H7 (cell line): ENCODE data around the gene PASK. TPM values are rescaled to one million over a fixed set of nuclear protein-coding genes. Genes with fewer than 3 reads are reported as not detected.

ENCODE experiments used
- DNase-seq: peaks from one replicate; pipeline ENCODE4 v3.0.0; 2012
- H3K27me3 ChIP-seq: 2 replicates; pipeline ENCODE4 v1.6.0; 2011; ENCODE audit warnings: mild to moderate bottlenecking, low read length; ENCODE audit not compliant: control insufficient read depth, insufficient read depth
- H3K36me3 ChIP-seq: replicated peaks from 2 replicates; pipeline ENCODE4 v1.5.1; 2011; ENCODE audit warnings: low read length; ENCODE audit not compliant: control insufficient read depth, insufficient read depth
- H3K4me3 ChIP-seq: 2 replicates; pipeline ENCODE4 v1.5.1; 2011; ENCODE audit warnings: low read depth, mild to moderate bottlenecking, control low read depth, low read length, moderate library complexity; ENCODE audit not compliant: insufficient read depth
- total RNA-seq: library from RNA; depleted of rRNA; stranded (reverse); fragments of >200 nt; shearing (Covaris generic); gene quantifications from 2 replicates; pipeline ENCODE4 v1.2.3, GENCODE V29; 2014

PASK gene
- total RNA-seq, 1 experiment from 2014 or later = 20.6 TPM

DNA sequence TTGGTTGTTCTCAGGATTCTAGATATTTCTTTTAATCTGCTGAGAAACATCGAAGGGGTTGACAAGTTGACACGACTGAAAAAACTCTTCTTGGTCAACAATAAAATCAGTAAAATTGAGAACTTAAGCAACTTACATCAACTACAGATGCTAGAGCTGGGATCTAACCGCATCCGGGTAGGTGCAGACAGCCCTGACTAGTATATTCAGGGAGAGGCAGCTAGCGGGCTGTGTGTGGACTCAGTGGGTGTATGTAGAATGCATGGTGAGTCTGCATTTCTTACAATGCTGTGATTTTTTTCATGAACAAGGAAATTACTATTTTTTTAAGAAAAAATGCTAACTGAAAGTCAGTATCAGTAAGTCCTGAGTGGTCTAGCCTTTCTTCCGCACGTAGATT, 11.0 kb upstream of the PASK start:
- Histone ChIP-seq H3K4me3 (no peak overlapping the region), H3K36me3 (peaks cover 10% of the 10 kb centered on the region), H3K27me3 (no peaks in the 10 kb centered on the region)
- no peak for DNase-seq

GRCh38 chr2:241159116-241159515, 9.8 kb upstream of the PASK start:
- no peak overlapping the region for H3K4me3 ChIP-seq
- no peak for DNase-seq
- H3K27me3 ChIP-seq = no peaks in the 10 kb centered on the region
- H3K36me3 ChIP-seq = peaks cover 8% of the 10 kb centered on the region

DNA sequence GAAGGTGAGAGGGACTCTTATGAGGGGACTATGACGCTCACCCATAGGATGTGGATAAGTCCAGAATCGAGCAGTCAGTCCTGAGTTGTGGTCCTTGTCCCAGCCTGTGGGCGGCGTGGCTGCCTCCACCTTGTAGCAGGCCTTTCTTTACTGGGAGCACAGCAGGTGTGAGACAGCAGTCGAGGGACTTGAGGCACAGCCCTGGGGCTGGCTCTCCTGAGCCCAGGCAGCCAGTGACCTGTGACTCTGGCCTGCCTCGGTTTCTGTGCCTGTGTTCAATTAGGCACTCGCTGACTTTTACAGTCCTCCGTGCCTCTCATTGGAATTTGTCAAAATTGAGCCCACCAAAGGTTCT, 9.3 kb upstream of the PASK start:
- Histone ChIP-seq H3K27me3 (no peaks in the 10 kb centered on the region), H3K4me3 (no peak overlapping the region), H3K36me3 (peaks cover 3% of the 10 kb centered on the region)
- no peak for DNase-seq

DNA sequence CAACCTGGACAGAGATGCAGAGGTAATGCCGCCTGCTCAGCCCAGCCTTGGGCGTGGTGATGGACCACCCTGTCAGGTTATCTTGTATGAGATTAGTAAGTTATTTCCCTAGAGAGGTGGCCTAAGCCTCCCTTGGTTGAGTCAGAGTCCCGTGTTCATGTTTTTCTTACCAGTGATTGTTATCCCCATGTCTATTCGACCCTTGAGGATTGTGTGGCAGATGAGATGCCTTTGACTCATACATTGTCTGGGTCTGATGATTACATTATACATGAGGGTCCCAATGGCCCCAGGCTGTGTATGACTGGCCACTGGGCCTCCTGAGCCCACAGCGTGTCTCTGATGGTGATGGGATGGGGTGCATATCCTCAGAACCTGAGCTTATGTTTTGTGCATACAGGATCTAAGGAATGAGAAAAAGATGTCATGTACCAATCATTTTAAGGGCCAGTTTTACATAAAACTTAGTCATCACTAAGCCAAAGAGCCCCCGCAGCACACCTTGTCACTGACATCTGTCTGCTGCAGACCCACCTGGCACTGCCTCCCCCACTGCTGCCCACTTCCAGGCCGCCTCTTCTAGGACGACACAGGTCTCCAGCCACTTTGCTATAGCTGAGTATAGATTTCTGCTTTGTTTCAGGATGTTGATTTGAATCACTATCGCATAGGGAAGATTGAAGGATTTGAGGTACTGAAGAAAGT, 8.7 kb upstream of the PASK start:
- H3K4me3 ChIP-seq = no peak overlapping the region
- no peaks in the 10 kb centered on the region for H3K27me3 ChIP-seq
- DNase-seq = no peak
- peaks cover 3% of the 10 kb centered on the region for H3K36me3 ChIP-seq

- DNase-seq = no peak
- Histone ChIP-seq H3K4me3 (no peak overlapping the region), H3K27me3 (no peaks in the 10 kb centered on the region), H3K36me3 (peaks cover 3% of the 10 kb centered on the region)
These were observed 7.7 kb upstream of the PASK start for GRCh38 chr2:241156971-241157441.

GRCh38 chr2:241155936-241156335, 6.7 kb upstream of the PASK start:
- no peak for DNase-seq
- no peaks in the 10 kb centered on the region for H3K27me3 ChIP-seq
- H3K36me3 ChIP-seq = peaks cover 3% of the 10 kb centered on the region

GRCh38 chr2:241154915-241155314, 5.6 kb upstream of the PASK start:
- H3K4me3 ChIP-seq = no peak overlapping the region
- DNase-seq = no peak
- H3K27me3 ChIP-seq = no peaks in the 10 kb centered on the region
- H3K36me3 ChIP-seq = peaks cover 2% of the 10 kb centered on the region

More at GRCh38 chr2:241155936-241156335, 6.7 kb upstream of the PASK start:
- no peak overlapping the region for H3K4me3 ChIP-seq

DNA sequence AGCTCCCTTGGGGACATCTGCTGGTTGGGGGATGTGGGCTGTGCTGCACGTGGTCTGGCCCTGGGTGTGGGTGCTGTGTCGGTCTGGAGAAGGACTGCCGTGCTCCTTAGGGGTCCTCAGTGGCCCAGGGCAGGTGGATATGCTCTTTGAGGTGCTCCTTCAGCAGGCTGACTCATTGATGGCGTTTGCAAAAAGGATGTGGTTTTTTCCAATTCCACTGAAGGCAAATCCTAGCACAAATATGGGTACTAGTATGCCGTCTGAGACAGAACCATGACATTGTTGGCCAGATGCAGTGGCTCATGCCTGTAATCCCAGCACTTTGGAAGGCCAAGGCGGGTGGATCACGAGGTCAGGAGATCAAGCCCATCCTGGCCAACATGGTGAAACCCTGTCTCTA, 4.3 kb upstream of the PASK start:
- H3K27me3 ChIP-seq = no peaks in the 10 kb centered on the region
- DNase-seq = no peak
- no peak overlapping the region for H3K4me3 ChIP-seq
- H3K36me3 ChIP-seq = peaks cover 2% of the 10 kb centered on the region; the same call in 1 of the 2 replicates

- peaks cover 8% of the 10 kb centered on the region; the same call in 1 of the 2 replicates for H3K27me3 ChIP-seq
- H3K36me3 ChIP-seq = no peaks in the 10 kb centered on the region
- no peak overlapping the region for H3K4me3 ChIP-seq
- no peak for DNase-seq
These were observed 2.8 kb upstream of the PASK start for GRCh38 chr2:241151934-241152660.

- Histone ChIP-seq H3K27me3 (peaks cover 8% of the 10 kb centered on the region; the same call in 1 of the 2 replicates), H3K36me3 (no peaks in the 10 kb centered on the region), H3K4me3 (peak overlapping the region; percentile 90)
- no peak for DNase-seq
These were observed 1.6 kb upstream of the PASK start for GRCh38 chr2:241150660-241151530.

DNA sequence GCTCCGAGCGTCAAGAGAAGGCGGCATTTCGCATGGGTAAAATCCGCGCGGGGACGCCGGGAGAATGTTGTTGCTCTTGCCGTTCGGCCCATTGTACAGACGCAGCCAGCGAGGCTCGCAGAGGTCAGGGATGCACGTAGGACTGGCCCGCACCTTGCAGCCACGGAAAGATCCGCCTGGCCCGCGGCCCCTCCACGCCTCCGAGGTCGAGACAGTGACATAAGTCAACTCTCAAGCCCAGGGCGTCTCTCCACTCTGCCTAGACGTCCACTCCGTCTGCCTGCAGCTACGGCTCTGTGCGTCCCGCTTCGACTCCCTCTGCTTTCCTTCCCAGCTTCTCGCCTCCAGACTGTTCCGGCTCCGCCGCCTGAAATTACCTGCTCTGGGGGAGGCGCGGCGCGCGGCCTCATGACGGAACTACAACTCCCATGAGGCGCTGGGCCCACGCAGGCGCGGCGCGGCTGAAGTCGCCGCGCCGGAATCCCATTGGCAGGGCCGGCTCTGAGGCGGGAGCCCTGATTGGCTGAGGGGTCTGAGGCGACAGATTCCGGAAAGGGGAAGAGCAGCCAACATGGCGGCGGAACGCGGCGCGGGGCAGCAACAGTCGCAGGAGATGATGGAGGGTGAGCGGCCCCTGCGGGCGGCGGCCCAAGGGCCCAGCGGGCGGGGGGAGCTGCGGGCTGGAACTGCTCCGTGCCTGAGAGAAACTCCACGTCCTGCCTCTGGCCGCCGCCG, 820 bp upstream of the PASK start, which contains the start of gene PPP1R7:
PPP1R7 (plus strand) TSS at position 543 of the 735 bp plus-strand sequence; CDS start at position 572, 29 bp downstream.
- Histone ChIP-seq H3K4me3 (peak within 1 kb of the TSS; percentile 90), H3K27me3 (peaks cover 8% of the 10 kb centered on the region; the same call in 1 of the 2 replicates), H3K36me3 (no peaks in the 10 kb centered on the region)
- DNase-seq = peak; percentile 99

DNA sequence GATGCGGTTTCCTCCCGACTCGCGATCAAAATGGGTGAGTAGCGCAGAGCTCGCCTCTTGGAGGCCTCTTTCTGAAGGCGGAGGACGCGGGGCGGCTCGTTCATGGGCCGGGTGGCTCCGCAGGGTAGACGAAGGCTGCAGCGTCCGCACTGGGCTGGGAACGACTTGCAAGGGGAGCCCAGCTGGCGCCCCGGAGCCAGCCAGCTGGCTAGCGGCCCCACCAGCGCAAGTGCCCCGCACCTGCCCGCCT, 328 bp upstream of the PASK start:
- DNase-seq = no peak
- Histone ChIP-seq H3K27me3 (peaks cover 8% of the 10 kb centered on the region; the same call in 1 of the 2 replicates), H3K4me3 (peak overlapping the region; percentile 90), H3K36me3 (no peaks in the 10 kb centered on the region)

DNA sequence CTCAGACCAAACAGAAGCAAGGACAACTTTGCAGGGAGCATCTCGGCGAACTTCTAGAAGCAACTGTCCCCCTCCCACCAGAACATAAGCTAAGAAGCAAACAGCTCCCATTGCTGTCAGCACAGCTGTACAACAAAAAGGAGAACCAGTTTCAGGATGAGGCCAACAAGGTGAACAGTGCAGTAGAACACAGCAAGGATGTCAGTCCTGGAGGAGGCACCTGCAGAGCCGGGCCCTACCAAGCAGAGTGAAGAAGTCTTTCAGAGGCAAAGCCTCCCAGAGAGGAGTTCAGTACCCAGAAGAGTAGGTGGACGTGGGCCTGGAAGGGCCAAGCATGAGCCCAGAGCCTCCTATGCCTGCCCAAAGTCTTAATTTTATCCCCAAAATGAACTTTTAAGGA, 1.0 kb downstream of the PASK start:
- no peaks in the 10 kb centered on the region for H3K36me3 ChIP-seq
- DNase-seq = no peak
- H3K27me3 ChIP-seq = peaks cover 8% of the 10 kb centered on the region; the same call in 1 of the 2 replicates
- H3K4me3 ChIP-seq = peak overlapping the region; percentile 90

DNA sequence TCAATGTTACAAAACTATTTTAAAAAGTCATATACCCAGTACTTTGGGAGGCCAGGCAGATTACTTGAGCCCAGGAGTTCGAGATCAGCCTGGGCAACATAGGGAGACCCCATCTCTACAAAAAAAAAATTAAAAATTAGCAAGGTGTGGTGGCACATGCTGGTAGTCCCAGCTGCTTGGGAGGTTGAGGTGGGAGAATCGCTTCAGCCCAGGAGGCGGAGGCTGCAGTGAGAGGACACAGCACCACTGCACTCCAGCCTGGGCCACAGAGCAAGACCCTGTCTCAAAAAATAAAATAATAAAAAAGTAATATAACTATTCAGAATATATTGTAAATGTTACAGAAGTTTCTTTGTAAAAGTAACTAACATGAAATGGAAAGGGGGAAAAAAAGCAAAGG, 1.9 kb downstream of the PASK start:
- Histone ChIP-seq H3K36me3 (peaks cover 2% of the 10 kb centered on the region; the same call in 1 of the 2 replicates), H3K4me3 (no peak overlapping the region), H3K27me3 (peaks cover 8% of the 10 kb centered on the region; the same call in 1 of the 2 replicates)
- DNase-seq = no peak
